ENCODE data around the gene BLNK.

The BLNK gene

GRCh38 chr10:96230527-96230926, 40.8 kb downstream of the BLNK start:
- Histone ChIP-seq H3K27me3 (ENCODE audit: control insufficient read depth in 5 of 5, insufficient read depth in 4 of 5, low read length in 5 of 5) (peaks cover 0 to 3% (median 0%) of the 10 kb centered on the region in 5 donors), H3K27ac (ENCODE audit: low read depth, low read length) (no peak overlapping the region), H3K36me3 (ENCODE audit: control insufficient read depth in 5 of 5, insufficient read depth in 5 of 5, low read length in 5 of 5) (no peaks in the 10 kb centered on the region), H3K4me3 (ENCODE audit: low read depth in 1 of 5, low read length in 5 of 5) (no peak overlapping the region), H3K4me1 (ENCODE audit: control insufficient read depth in 5 of 5, insufficient read depth in 5 of 5, low read length in 5 of 5) (peaks cover 0 to under 1% (median 0%) of the 10 kb centered on the region in 5 donors), H3K9me3 (ENCODE audit: control insufficient read depth in 5 of 5, low read length in 5 of 5) (no peaks in the 10 kb centered on the region), H3K9ac (ENCODE audit: low read length in 5 of 5) (no peak overlapping the region)

GRCh38 chr10:96229568-96230030, 41.8 kb downstream of the BLNK start:
- H3K9ac ChIP-seq (ENCODE audit: low read length in 5 of 5) = no peak overlapping the region
- H3K36me3 ChIP-seq (ENCODE audit: control insufficient read depth in 5 of 5, insufficient read depth in 5 of 5, low read length in 5 of 5) = peaks cover 0 to 5% (median 0%) of the 10 kb centered on the region in 5 donors
- H3K27me3 ChIP-seq (ENCODE audit: control insufficient read depth in 5 of 5, insufficient read depth in 4 of 5, low read length in 5 of 5) = peaks cover 0 to 3% (median 0%) of the 10 kb centered on the region in 5 donors
- H3K4me1 ChIP-seq (ENCODE audit: control insufficient read depth in 5 of 5, insufficient read depth in 5 of 5, low read length in 5 of 5) = no peaks in the 10 kb centered on the region
- no peak overlapping the region for H3K4me3 ChIP-seq (ENCODE audit: low read depth in 1 of 5, low read length in 5 of 5)
- no peak overlapping the region for H3K27ac ChIP-seq (ENCODE audit: low read depth, low read length)
- no peaks in the 10 kb centered on the region for H3K9me3 ChIP-seq (ENCODE audit: control insufficient read depth in 5 of 5, low read length in 5 of 5)

GRCh38 chr10:96228408-96228994, 42.9 kb downstream of the BLNK start:
- Histone ChIP-seq H3K4me1 (ENCODE audit: control insufficient read depth in 5 of 5, insufficient read depth in 5 of 5, low read length in 5 of 5) (no peaks in the 10 kb centered on the region), H3K9ac (ENCODE audit: low read length in 5 of 5) (no peak overlapping the region), H3K27me3 (ENCODE audit: control insufficient read depth in 5 of 5, insufficient read depth in 4 of 5, low read length in 5 of 5) (peaks cover 0 to 3% (median 0%) of the 10 kb centered on the region in 5 donors), H3K4me3 (ENCODE audit: low read depth in 1 of 5, low read length in 5 of 5) (no peak overlapping the region), H3K36me3 (ENCODE audit: control insufficient read depth in 5 of 5, insufficient read depth in 5 of 5, low read length in 5 of 5) (peaks cover 0 to 9% (median 0%) of the 10 kb centered on the region in 5 donors), H3K9me3 (ENCODE audit: control insufficient read depth in 5 of 5, low read length in 5 of 5) (no peaks in the 10 kb centered on the region), H3K27ac (ENCODE audit: low read depth, low read length) (no peak overlapping the region)

- Histone ChIP-seq H3K27me3 (ENCODE audit: control insufficient read depth in 5 of 5, insufficient read depth in 4 of 5, low read length in 5 of 5) (peaks cover 0 to 3% (median 0%) of the 10 kb centered on the region in 5 donors), H3K36me3 (ENCODE audit: control insufficient read depth in 5 of 5, insufficient read depth in 5 of 5, low read length in 5 of 5) (peaks cover 0 to 17% (median 0%) of the 10 kb centered on the region in 5 donors), H3K27ac (ENCODE audit: low read depth, low read length) (no peak overlapping the region), H3K4me1 (ENCODE audit: control insufficient read depth in 5 of 5, insufficient read depth in 5 of 5, low read length in 5 of 5) (no peaks in the 10 kb centered on the region), H3K9ac (ENCODE audit: low read length in 5 of 5) (no peak overlapping the region), H3K9me3 (ENCODE audit: control insufficient read depth in 5 of 5, low read length in 5 of 5) (no peaks in the 10 kb centered on the region), H3K4me3 (ENCODE audit: low read depth in 1 of 5, low read length in 5 of 5) (no peak overlapping the region)
Measured at GRCh38 chr10:96227206-96227605, 44.2 kb downstream of the BLNK start.

- Histone ChIP-seq H3K9ac (ENCODE audit: low read length in 5 of 5) (no peak overlapping the region), H3K36me3 (ENCODE audit: control insufficient read depth in 5 of 5, insufficient read depth in 5 of 5, low read length in 5 of 5) (peaks cover 0 to 17% (median 0%) of the 10 kb centered on the region in 5 donors), H3K9me3 (ENCODE audit: control insufficient read depth in 5 of 5, low read length in 5 of 5) (no peaks in the 10 kb centered on the region), H3K4me3 (ENCODE audit: low read depth in 1 of 5, low read length in 5 of 5) (no peak overlapping the region), H3K27me3 (ENCODE audit: control insufficient read depth in 5 of 5, insufficient read depth in 4 of 5, low read length in 5 of 5) (peaks cover 0 to 3% (median 0%) of the 10 kb centered on the region in 5 donors), H3K27ac (ENCODE audit: low read depth, low read length) (no peak overlapping the region), H3K4me1 (ENCODE audit: control insufficient read depth in 5 of 5, insufficient read depth in 5 of 5, low read length in 5 of 5) (no peaks in the 10 kb centered on the region)
Measured at GRCh38 chr10:96225119-96225518, 46.2 kb downstream of the BLNK start.

GRCh38 chr10:96222908-96223307, 48.5 kb downstream of the BLNK start:
- Histone ChIP-seq H3K27me3 (ENCODE audit: control insufficient read depth in 5 of 5, insufficient read depth in 4 of 5, low read length in 5 of 5) (peaks cover 0 to 3% (median 0%) of the 10 kb centered on the region in 5 donors), H3K9ac (ENCODE audit: low read length in 5 of 5) (no peak overlapping the region), H3K36me3 (ENCODE audit: control insufficient read depth in 5 of 5, insufficient read depth in 5 of 5, low read length in 5 of 5) (peaks cover 0 to 17% (median 0%) of the 10 kb centered on the region in 5 donors), H3K4me3 (ENCODE audit: low read depth in 1 of 5, low read length in 5 of 5) (no peak overlapping the region), H3K27ac (ENCODE audit: low read depth, low read length) (no peak overlapping the region), H3K4me1 (ENCODE audit: control insufficient read depth in 5 of 5, insufficient read depth in 5 of 5, low read length in 5 of 5) (no peaks in the 10 kb centered on the region), H3K9me3 (ENCODE audit: control insufficient read depth in 5 of 5, low read length in 5 of 5) (no peaks in the 10 kb centered on the region)

- Histone ChIP-seq H3K27ac (ENCODE audit: low read depth, low read length) (no peak overlapping the region), H3K36me3 (ENCODE audit: control insufficient read depth in 5 of 5, insufficient read depth in 5 of 5, low read length in 5 of 5) (peaks cover 0 to 17% (median 0%) of the 10 kb centered on the region in 5 donors), H3K9ac (ENCODE audit: low read length in 5 of 5) (no peak overlapping the region), H3K4me1 (ENCODE audit: control insufficient read depth in 5 of 5, insufficient read depth in 5 of 5, low read length in 5 of 5) (no peaks in the 10 kb centered on the region), H3K4me3 (ENCODE audit: low read depth in 1 of 5, low read length in 5 of 5) (no peak overlapping the region), H3K9me3 (ENCODE audit: control insufficient read depth in 5 of 5, low read length in 5 of 5) (no peaks in the 10 kb centered on the region), H3K27me3 (ENCODE audit: control insufficient read depth in 5 of 5, insufficient read depth in 4 of 5, low read length in 5 of 5) (peaks cover 0 to 3% (median 0%) of the 10 kb centered on the region in 5 donors)
Measured at GRCh38 chr10:96222441-96222840, 48.9 kb downstream of the BLNK start.

GRCh38 chr10:96218826-96219225, 52.5 kb downstream of the BLNK start:
- H3K9me3 ChIP-seq (ENCODE audit: control insufficient read depth in 5 of 5, low read length in 5 of 5) = no peaks in the 10 kb centered on the region
- no peaks in the 10 kb centered on the region for H3K4me1 ChIP-seq (ENCODE audit: control insufficient read depth in 5 of 5, insufficient read depth in 5 of 5, low read length in 5 of 5)
- H3K27me3 ChIP-seq (ENCODE audit: control insufficient read depth in 5 of 5, insufficient read depth in 4 of 5, low read length in 5 of 5) = peaks cover 0 to 4% (median 3%) of the 10 kb centered on the region in 5 donors

GRCh38 chr10:96217711-96218110, 53.7 kb downstream of the BLNK start:
- Histone ChIP-seq H3K27ac (ENCODE audit: low read depth, low read length) (no peak overlapping the region), H3K4me3 (ENCODE audit: low read depth in 1 of 5, low read length in 5 of 5) (no peak overlapping the region), H3K27me3 (ENCODE audit: control insufficient read depth in 5 of 5, insufficient read depth in 4 of 5, low read length in 5 of 5) (peaks cover 0 to 4% (median 2%) of the 10 kb centered on the region in 5 donors), H3K4me1 (ENCODE audit: control insufficient read depth in 5 of 5, insufficient read depth in 5 of 5, low read length in 5 of 5) (no peaks in the 10 kb centered on the region), H3K9me3 (ENCODE audit: control insufficient read depth in 5 of 5, low read length in 5 of 5) (no peaks in the 10 kb centered on the region), H3K9ac (ENCODE audit: low read length in 5 of 5) (no peak overlapping the region), H3K36me3 (ENCODE audit: control insufficient read depth in 5 of 5, insufficient read depth in 5 of 5, low read length in 5 of 5) (peaks cover 0 to 7% (median 0%) of the 10 kb centered on the region in 5 donors)

More at GRCh38 chr10:96218826-96219225, 52.5 kb downstream of the BLNK start:
- Histone ChIP-seq H3K4me3 (ENCODE audit: low read depth in 1 of 5, low read length in 5 of 5) (no peak overlapping the region), H3K9ac (ENCODE audit: low read length in 5 of 5) (no peak overlapping the region), H3K27ac (ENCODE audit: low read depth, low read length) (no peak overlapping the region), H3K36me3 (ENCODE audit: control insufficient read depth in 5 of 5, insufficient read depth in 5 of 5, low read length in 5 of 5) (peaks cover 0 to 18% (median 0%) of the 10 kb centered on the region in 5 donors)

GRCh38 chr10:96216775-96217174, 54.6 kb downstream of the BLNK start:
- Histone ChIP-seq H3K4me1 (ENCODE audit: control insufficient read depth in 5 of 5, insufficient read depth in 5 of 5, low read length in 5 of 5) (no peaks in the 10 kb centered on the region), H3K9ac (ENCODE audit: low read length in 5 of 5) (no peak overlapping the region), H3K27ac (ENCODE audit: low read depth, low read length) (no peak overlapping the region), H3K27me3 (ENCODE audit: control insufficient read depth in 5 of 5, insufficient read depth in 4 of 5, low read length in 5 of 5) (peaks cover 0 to 4% (median 0%) of the 10 kb centered on the region in 5 donors), H3K9me3 (ENCODE audit: control insufficient read depth in 5 of 5, low read length in 5 of 5) (no peaks in the 10 kb centered on the region), H3K36me3 (ENCODE audit: control insufficient read depth in 5 of 5, insufficient read depth in 5 of 5, low read length in 5 of 5) (peaks cover 0 to 7% (median 0%) of the 10 kb centered on the region in 5 donors), H3K4me3 (ENCODE audit: low read depth in 1 of 5, low read length in 5 of 5) (no peak overlapping the region)

Data from subcutaneous abdominal adipose tissue (tissue), 5 donors.